Osteoblast (primary cell): ENCODE data around the gene UBE2E2. TPM values are rescaled to one million over a fixed set of nuclear protein-coding genes. Genes with fewer than 3 reads are reported as not detected.

Experiments
- DNase-seq: peaks from one replicate; pipeline ENCODE4 v3.0.0; 2011; ENCODE audit warnings: low spot score, mixed read lengths; ENCODE audit not compliant: insufficient read length; ENCODE audit errors: missing footprints
- H2AFZ ChIP-seq: 2 replicates; pipeline ENCODE4 v1.6.0; 2011; ENCODE audit warnings: mild to moderate bottlenecking, low read length
- H3K27ac ChIP-seq: 2 replicates; pipeline ENCODE4 v1.5.1; 2011; ENCODE audit warnings: mild to moderate bottlenecking, low read depth, low read length, moderate library complexity
- H3K27me3 ChIP-seq: 2 replicates; pipeline ENCODE4 v1.6.0; 2012; ENCODE audit warnings: mild to moderate bottlenecking, control low read depth, inconsistent platforms, low read length, moderate library complexity; ENCODE audit not compliant: insufficient read depth
- H3K36me3 ChIP-seq: 2 replicates; pipeline ENCODE4 v1.5.1; 2011; ENCODE audit warnings: mild to moderate bottlenecking, low read length, control low read depth, moderate library complexity; ENCODE audit not compliant: insufficient read depth
- H3K4me1 ChIP-seq: 2 replicates; pipeline ENCODE4 v1.5.1; 2011; ENCODE audit warnings: mild to moderate bottlenecking, low read length, control low read depth, moderate library complexity; ENCODE audit not compliant: insufficient read depth
- H3K4me2 ChIP-seq: 2 replicates; pipeline ENCODE4 v1.6.0; 2011; ENCODE audit warnings: mild to moderate bottlenecking, low read length; ENCODE audit not compliant: insufficient read depth
- H3K4me3 ChIP-seq: fragments of 200-600 bp; sonication (generic); 3 replicates; pipeline ENCODE4 v1.5.1; 2012; ENCODE audit warnings: mild to moderate bottlenecking, low read length, inconsistent platforms; ENCODE audit not compliant: insufficient read depth
- H3K79me2 ChIP-seq: 2 replicates; pipeline ENCODE4 v1.6.0; 2012; ENCODE audit warnings: mild to moderate bottlenecking, low read length, control low read depth, inconsistent platforms; ENCODE audit not compliant: insufficient read depth
- H3K9me3 ChIP-seq: 2 replicates; pipeline ENCODE4 v1.5.1; 2011; ENCODE audit warnings: low read depth, low read length, control low read depth
- H4K20me1 ChIP-seq: 2 replicates; pipeline ENCODE4 v1.6.0; 2012; ENCODE audit warnings: mild to moderate bottlenecking, low read length, control low read depth; ENCODE audit not compliant: insufficient read depth
- total RNA-seq: library from RNA; depleted of rRNA; stranded (reverse); fragments of >200 nt; gene quantifications from 2 replicates; pipeline ENCODE4 v1.2.3, GENCODE V29; 2012
- TF ChIP-seq, protein P1 (sequence below): IDR thresholded peaks from 2 replicates; pipeline ENCODE4 v1.5.1; 2011; ENCODE audit warnings: mild to moderate bottlenecking, low read depth, low read length, moderate library complexity; ENCODE audit errors: extremely low read depth

The UBE2E2 gene
- total RNA-seq, 1 donor: 49.6 TPM

- H4K20me1 ChIP-seq: no peaks in the 10 kb centered on the region
These were observed 336.1 kb downstream of the UBE2E2 start for GRCh38 chr3:23539185-23539584.

GRCh38 chr3:23540600-23540999 lies 337.5 kb downstream of the UBE2E2 start:
- TF ChIP-seq, protein P1, sequence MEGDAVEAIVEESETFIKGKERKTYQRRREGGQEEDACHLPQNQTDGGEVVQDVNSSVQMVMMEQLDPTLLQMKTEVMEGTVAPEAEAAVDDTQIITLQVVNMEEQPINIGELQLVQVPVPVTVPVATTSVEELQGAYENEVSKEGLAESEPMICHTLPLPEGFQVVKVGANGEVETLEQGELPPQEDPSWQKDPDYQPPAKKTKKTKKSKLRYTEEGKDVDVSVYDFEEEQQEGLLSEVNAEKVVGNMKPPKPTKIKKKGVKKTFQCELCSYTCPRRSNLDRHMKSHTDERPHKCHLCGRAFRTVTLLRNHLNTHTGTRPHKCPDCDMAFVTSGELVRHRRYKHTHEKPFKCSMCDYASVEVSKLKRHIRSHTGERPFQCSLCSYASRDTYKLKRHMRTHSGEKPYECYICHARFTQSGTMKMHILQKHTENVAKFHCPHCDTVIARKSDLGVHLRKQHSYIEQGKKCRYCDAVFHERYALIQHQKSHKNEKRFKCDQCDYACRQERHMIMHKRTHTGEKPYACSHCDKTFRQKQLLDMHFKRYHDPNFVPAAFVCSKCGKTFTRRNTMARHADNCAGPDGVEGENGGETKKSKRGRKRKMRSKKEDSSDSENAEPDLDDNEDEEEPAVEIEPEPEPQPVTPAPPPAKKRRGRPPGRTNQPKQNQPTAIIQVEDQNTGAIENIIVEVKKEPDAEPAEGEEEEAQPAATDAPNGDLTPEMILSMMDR: no peak
- Histone ChIP-seq H4K20me1 (no peaks in the 10 kb centered on the region), H3K79me2 (no peaks in the 10 kb centered on the region), H3K27me3 (no peaks in the 10 kb centered on the region), H2AFZ (no peak overlapping the region), H3K27ac (no peak overlapping the region), H3K4me2 (no peak overlapping the region), H3K36me3 (no peaks in the 10 kb centered on the region), H3K4me1 (no peaks in the 10 kb centered on the region), H3K4me3 (no peak overlapping the region), H3K9me3 (no peaks in the 10 kb centered on the region)
- no peak for DNase-seq

More at GRCh38 chr3:23539185-23539584, 336.1 kb downstream of the UBE2E2 start:
- no peak overlapping the region for H3K4me3 ChIP-seq
- no peaks in the 10 kb centered on the region for H3K27me3 ChIP-seq
- no peaks in the 10 kb centered on the region for H3K36me3 ChIP-seq
- no peak overlapping the region for H2AFZ ChIP-seq
- DNase-seq: no peak
- H3K79me2 ChIP-seq: no peaks in the 10 kb centered on the region
- TF ChIP-seq, protein P1: no peak
- H3K27ac ChIP-seq: no peak overlapping the region
- no peaks in the 10 kb centered on the region for H3K4me1 ChIP-seq
- H3K4me2 ChIP-seq: no peak overlapping the region
- H3K9me3 ChIP-seq: no peaks in the 10 kb centered on the region

GRCh38 chr3:23542079-23542478 lies 339.0 kb downstream of the UBE2E2 start:
- TF ChIP-seq, protein P1: no peak
- H3K79me2 ChIP-seq: no peaks in the 10 kb centered on the region
- no peak for DNase-seq
- H4K20me1 ChIP-seq: no peaks in the 10 kb centered on the region
- no peaks in the 10 kb centered on the region for H3K4me1 ChIP-seq
- no peaks in the 10 kb centered on the region for H3K36me3 ChIP-seq
- H3K27ac ChIP-seq: no peak overlapping the region
- no peak overlapping the region for H3K4me3 ChIP-seq
- no peak overlapping the region for H2AFZ ChIP-seq
- H3K27me3 ChIP-seq: no peaks in the 10 kb centered on the region
- H3K4me2 ChIP-seq: no peak overlapping the region
- no peaks in the 10 kb centered on the region for H3K9me3 ChIP-seq

- Histone ChIP-seq H3K36me3 (no peaks in the 10 kb centered on the region), H4K20me1 (no peaks in the 10 kb centered on the region), H3K4me2 (no peak overlapping the region), H3K27me3 (no peaks in the 10 kb centered on the region), H3K9me3 (no peaks in the 10 kb centered on the region), H3K4me3 (no peak overlapping the region), H3K4me1 (no peaks in the 10 kb centered on the region), H3K79me2 (no peaks in the 10 kb centered on the region), H3K27ac (no peak overlapping the region), H2AFZ (no peak overlapping the region)
- TF ChIP-seq, protein P1: no peak
- no peak for DNase-seq
These were observed 343.1 kb downstream of the UBE2E2 start for GRCh38 chr3:23546181-23546580.
